Large intestine (tissue), 3 donors: ENCODE results near the gene SLC25A19. TPM values are rescaled to one million over a fixed set of nuclear protein-coding genes. Genes with fewer than 3 reads are reported as not detected.

Experiments
- DNase-seq, 2 donors: peaks; one replicate each; pipeline versions ENCODE4 v3.0.0 to v3.0.0-alpha.2; 2013
- H3K27ac ChIP-seq: one replicate; pipeline ENCODE4 v1.5.1; 2013; ENCODE audit warnings: low read length
- H3K27me3 ChIP-seq: 2 replicates; pipeline ENCODE4 v1.6.1; 2013; ENCODE audit warnings: low read length; ENCODE audit not compliant: control insufficient read depth, insufficient read depth
- H3K36me3 ChIP-seq: 2 replicates; pipeline ENCODE4 v1.6.1; 2013; ENCODE audit warnings: low read length; ENCODE audit not compliant: control insufficient read depth, insufficient read depth
- H3K4me1 ChIP-seq: one replicate; pipeline ENCODE4 v1.6.1; 2013; ENCODE audit warnings: low read length; ENCODE audit not compliant: control insufficient read depth, insufficient read depth
- H3K4me3 ChIP-seq: one replicate; pipeline ENCODE4 v1.5.1; 2013; ENCODE audit warnings: low read length
- H3K9me3 ChIP-seq: one replicate; pipeline ENCODE4 v1.6.1; 2013; ENCODE audit warnings: mild to moderate bottlenecking, low read depth, low read length, moderate library complexity; ENCODE audit not compliant: control insufficient read depth
- WGBS: methylation state at CpG from one replicate; pipeline ENCODE4 v1.1.5; 2013; ENCODE audit warnings: low lambda C conversion rate; ENCODE audit not compliant: insufficient coverage; 5-methylcytosine and 5-hydroxymethylcytosine counted together
- polyA plus RNA-seq: library from polyadenylated mRNA; unstranded; fragments of 120-200 nt; gene quantifications from one replicate; pipeline ENCODE4 v1.2.1, GENCODE V29; 2013

The SLC25A19 gene
- polyA plus RNA-seq, 1 donor, result 10.8 TPM

DNA sequence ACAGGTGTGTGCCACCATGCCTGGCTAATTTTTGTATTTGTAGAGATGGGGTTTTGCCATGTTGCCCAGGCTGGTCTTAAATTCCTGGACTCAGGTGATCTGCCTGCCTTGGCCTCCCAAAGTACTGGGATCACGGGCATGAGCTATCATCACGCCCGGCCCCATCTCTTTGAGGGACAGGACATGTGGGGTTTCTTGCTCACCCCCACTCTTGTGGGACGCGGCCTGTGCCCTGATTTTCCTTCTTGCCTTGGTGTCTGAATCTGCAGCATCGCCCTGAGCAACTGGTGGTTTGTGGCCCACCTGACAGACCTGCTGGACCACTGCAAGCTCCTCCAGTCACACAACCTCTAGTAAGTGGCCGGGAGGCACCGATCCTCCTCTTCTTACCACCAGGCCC lies 58.2 kb downstream of the SLC25A19 start:
- H3K9me3 ChIP-seq, result no peaks in the 10 kb centered on the region
- H3K36me3 ChIP-seq, result peaks cover 81% of the 10 kb centered on the region
- H3K4me1 ChIP-seq, result no peaks in the 10 kb centered on the region
- no peaks in the 10 kb centered on the region for H3K27me3 ChIP-seq
- no peak overlapping the region for H3K27ac ChIP-seq
- WGBS, result 100% methylated on average over 4 of the region's 8 CpGs
- DNase-seq, result no peak
- no peak overlapping the region for H3K4me3 ChIP-seq

DNA sequence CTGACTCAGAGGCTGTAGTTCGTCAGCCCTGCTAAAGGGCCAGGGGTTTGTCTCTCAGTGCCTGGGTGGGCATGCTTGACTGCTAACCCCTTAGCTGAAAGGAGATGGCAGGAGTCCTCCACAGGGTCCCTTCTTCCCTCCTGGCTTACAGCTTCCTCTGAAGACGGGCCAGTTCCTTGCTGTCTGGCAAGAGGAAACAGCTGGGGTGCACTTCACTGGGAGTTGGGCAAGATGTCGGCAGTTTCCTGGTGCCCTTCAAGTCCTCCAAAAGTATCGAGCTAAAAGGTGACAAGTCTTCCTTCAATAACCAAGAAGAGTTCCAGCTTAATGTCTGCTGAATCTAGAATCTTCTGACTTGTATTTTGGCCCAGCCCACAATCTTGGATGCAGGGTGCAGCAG lies 60.4 kb downstream of the SLC25A19 start:
- no CpG with 5 or more reads among the region's 4 CpGs for WGBS
- Histone ChIP-seq H3K36me3 (peaks cover 82% of the 10 kb centered on the region), H3K27ac (no peak overlapping the region)

DNA sequence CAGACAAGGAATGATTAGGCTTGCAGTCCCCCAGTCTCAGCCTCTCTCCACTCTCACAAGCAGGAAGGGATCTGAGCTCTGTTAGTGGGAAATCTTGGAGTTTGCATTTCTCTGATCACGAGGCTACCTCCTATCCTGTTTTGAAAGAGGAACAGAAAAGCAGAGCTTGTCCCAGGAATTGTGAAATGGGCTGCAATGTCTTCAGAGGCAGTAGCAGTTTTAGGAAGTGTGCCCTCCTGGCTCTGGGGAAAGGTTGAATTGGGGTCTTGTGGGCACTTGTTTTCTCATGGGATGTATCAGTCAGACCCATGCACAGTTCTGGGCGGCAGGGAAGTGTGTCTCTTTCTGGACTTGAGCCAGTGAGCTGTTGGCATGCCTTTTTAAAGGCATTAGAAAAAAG lies 60.9 kb downstream of the SLC25A19 start:
- H3K4me3 ChIP-seq, result no peak overlapping the region
- H3K4me1 ChIP-seq, result no peaks in the 10 kb centered on the region
- no CpG with 5 or more reads among the region's 2 CpGs for WGBS
- DNase-seq, result no peak
- no peaks in the 10 kb centered on the region for H3K27me3 ChIP-seq
- no peaks in the 10 kb centered on the region for H3K9me3 ChIP-seq
- H3K27ac ChIP-seq, result no peak overlapping the region
- H3K36me3 ChIP-seq, result peaks cover 82% of the 10 kb centered on the region

More for the DNA sequence above, 60.4 kb downstream of the SLC25A19 start:
- Histone ChIP-seq H3K4me1 (no peaks in the 10 kb centered on the region), H3K9me3 (no peaks in the 10 kb centered on the region), H3K4me3 (no peak overlapping the region), H3K27me3 (no peaks in the 10 kb centered on the region)
- DNase-seq, result no peak

DNA sequence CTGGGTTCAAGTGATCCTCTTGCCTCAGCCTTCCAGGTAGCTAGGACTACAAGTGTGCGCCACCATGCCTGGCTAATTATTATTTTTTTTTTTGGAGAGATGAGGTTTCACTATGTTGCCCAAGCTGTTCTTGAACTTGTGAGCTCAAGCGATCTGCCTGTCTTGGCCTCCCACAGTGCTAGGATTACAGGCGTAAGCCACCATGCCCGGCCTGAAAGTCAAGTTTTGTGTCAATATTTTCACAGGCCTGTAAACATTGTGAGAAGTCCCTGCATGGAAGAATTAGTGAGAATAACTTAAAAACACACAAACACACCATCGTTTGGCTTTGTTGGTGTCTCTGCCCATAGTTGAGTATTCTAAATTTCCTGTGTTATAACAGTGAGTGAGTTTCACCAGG lies 61.5 kb downstream of the SLC25A19 start:
- WGBS, result no CpG with 5 or more reads among the region's 5 CpGs
- Histone ChIP-seq H3K9me3 (no peaks in the 10 kb centered on the region), H3K27me3 (no peaks in the 10 kb centered on the region), H3K4me3 (no peak overlapping the region), H3K4me1 (no peaks in the 10 kb centered on the region), H3K36me3 (peaks cover 82% of the 10 kb centered on the region), H3K27ac (no peak overlapping the region)
- DNase-seq, result no peak

DNA sequence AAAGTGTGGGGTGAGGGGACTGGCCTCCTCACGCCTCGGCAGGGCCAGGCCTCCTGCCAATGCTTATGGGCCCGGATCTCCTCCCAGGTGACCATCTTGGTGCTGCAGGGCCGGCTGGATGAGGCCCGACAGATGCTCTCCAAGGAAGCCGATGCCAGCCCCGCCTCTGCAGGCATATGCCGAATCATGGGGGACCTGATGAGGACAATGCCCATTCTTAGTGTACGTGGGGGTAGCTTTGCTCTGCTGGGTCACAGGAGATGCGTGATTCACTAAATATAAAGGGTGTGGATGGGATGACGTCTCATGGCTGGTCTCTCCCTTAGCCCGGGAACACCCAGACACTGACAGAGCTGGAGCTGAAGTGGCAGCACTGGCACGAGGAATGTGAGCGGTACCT lies 64.2 kb downstream of the SLC25A19 start:
- no CpG with 5 or more reads among the region's 14 CpGs for WGBS
- H3K4me1 ChIP-seq, result no peaks in the 10 kb centered on the region
- H3K9me3 ChIP-seq, result no peaks in the 10 kb centered on the region
- H3K27me3 ChIP-seq, result no peaks in the 10 kb centered on the region
- H3K36me3 ChIP-seq, result peaks cover 68% of the 10 kb centered on the region
- DNase-seq, result no peak
- H3K27ac ChIP-seq, result no peak overlapping the region
- no peak overlapping the region for H3K4me3 ChIP-seq

Other genes with a start within 250 kb of the SLC25A19 start
- 321 TPM for gene ATP5PD, start 242.5 kb downstream of the SLC25A19 start, polyA plus RNA-seq
- 16.1 TPM for gene KCTD2, start 242.2 kb downstream of the SLC25A19 start, polyA plus RNA-seq
- gene SLC16A5, start 201.5 kb downstream of the SLC25A19 start, polyA plus RNA-seq, result 25.5 TPM
- gene ARMC7, start 179.5 kb downstream of the SLC25A19 start, polyA plus RNA-seq, result 9.3 TPM
- 52.2 TPM for gene NT5C, start 157.7 kb downstream of the SLC25A19 start, polyA plus RNA-seq
- 93.1 TPM for gene JPT1, start 134.9 kb downstream of the SLC25A19 start, polyA plus RNA-seq
- 338 TPM for gene SUMO2, start 106.5 kb downstream of the SLC25A19 start, polyA plus RNA-seq
- gene NUP85, start 83.8 kb downstream of the SLC25A19 start, polyA plus RNA-seq, result 49.9 TPM
- 41.3 TPM for gene GGA3, start 27.8 kb downstream of the SLC25A19 start, polyA plus RNA-seq
- 59.3 TPM for gene MRPS7, start 27.6 kb downstream of the SLC25A19 start, polyA plus RNA-seq
- 23.2 TPM for gene MIF4GD, start 18.2 kb downstream of the SLC25A19 start, polyA plus RNA-seq
- 67.7 TPM for gene GRB2, start 116.2 kb upstream of the SLC25A19 start, polyA plus RNA-seq
- 56.7 TPM for gene TMEM94, start 167.2 kb upstream of the SLC25A19 start, polyA plus RNA-seq
- gene CASKIN2, start 226.1 kb upstream of the SLC25A19 start, polyA plus RNA-seq, result 13.9 TPM
- gene TSEN54, start 227.1 kb upstream of the SLC25A19 start, polyA plus RNA-seq, result 65.3 TPM
- 149 TPM for gene LLGL2, start 236.3 kb upstream of the SLC25A19 start, polyA plus RNA-seq